Suprapubic skin (tissue), 4 donors: ENCODE data around the gene ACKR3. TPM values are rescaled to one million over a fixed set of nuclear protein-coding genes. Genes with fewer than 3 reads are reported as not detected.
A peak's percentile ranks its signal among the peaks of the same experiment; 100 is the strongest.

Source experiments
- DNase-seq, 2 donors: peaks; one replicate each; pipeline ENCODE4 v3.0.0-alpha.2; 2019; ENCODE audit warnings: low spot score in 2 of 2
- H3K27ac ChIP-seq: fragments of 200-600 bp; sonication (generic); one replicate; pipeline ENCODE4 v1.5.1; 2019
- H3K27me3 ChIP-seq: fragments of 200-600 bp; sonication (generic); one replicate; pipeline ENCODE4 v1.5.1; 2019
- H3K36me3 ChIP-seq: fragments of 200-600 bp; sonication (generic); one replicate; pipeline ENCODE4 v1.5.1; 2019
- H3K4me1 ChIP-seq: fragments of 200-600 bp; sonication (generic); one replicate; pipeline ENCODE4 v1.5.1; 2019
- H3K4me3 ChIP-seq: fragments of 200-600 bp; sonication (generic); one replicate; pipeline ENCODE4 v1.5.1; 2019; ENCODE audit warnings: mild to moderate bottlenecking
- H3K9me3 ChIP-seq: fragments of 200-600 bp; sonication (generic); one replicate; pipeline ENCODE4 v1.5.1; 2019
- CTCF ChIP-seq, 2 donors: fragments of 200-600 bp in 1 of 2; fragments of 450-650 bp in 1 of 2; sonication (generic) in 1 of 2; IDR thresholded peaks; one replicate each; pipeline ENCODE4 v1.5.1; 2016 to 2019; ENCODE audit warnings: antibody characterized with exemption in 2 of 2, mild to moderate bottlenecking in 1 of 2, moderate library complexity in 1 of 2
- EP300 ChIP-seq: sonication (generic); formaldehyde crosslinking; IDR thresholded peaks from one replicate; pipeline ENCODE4 v1.6.1; 2017; ENCODE audit warnings: antibody characterized with exemption
- POLR2A ChIP-seq, 2 donors: fragments of 450-650 bp; IDR thresholded peaks; one replicate each; pipeline ENCODE4 v1.6.1; 2017; ENCODE audit warnings: antibody characterized with exemption in 2 of 2, mild to moderate bottlenecking in 2 of 2, moderate library complexity in 2 of 2
- POLR2AphosphoS5 ChIP-seq, 3 donors: sonication (generic); formaldehyde crosslinking; IDR thresholded peaks; one replicate each; pipeline ENCODE4 v1.6.1; 2017; ENCODE audit warnings: antibody characterized with exemption in 3 of 3
- WGBS: methylation state at CpG from one replicate; pipeline ENCODE4 v1.1.5; 2018; 5-methylcytosine and 5-hydroxymethylcytosine counted together
- total RNA-seq, 4 donors: library from RNA; depleted of rRNA; stranded (reverse); fragments of >200 nt; gene quantifications; one replicate each; pipeline ENCODE4 v1.1.0, GENCODE V29; 2016

ACKR3 gene
- total RNA-seq, 4 donors from 2014 or later = 15.8 to 51.5 (median 34.9) TPM

DNA sequence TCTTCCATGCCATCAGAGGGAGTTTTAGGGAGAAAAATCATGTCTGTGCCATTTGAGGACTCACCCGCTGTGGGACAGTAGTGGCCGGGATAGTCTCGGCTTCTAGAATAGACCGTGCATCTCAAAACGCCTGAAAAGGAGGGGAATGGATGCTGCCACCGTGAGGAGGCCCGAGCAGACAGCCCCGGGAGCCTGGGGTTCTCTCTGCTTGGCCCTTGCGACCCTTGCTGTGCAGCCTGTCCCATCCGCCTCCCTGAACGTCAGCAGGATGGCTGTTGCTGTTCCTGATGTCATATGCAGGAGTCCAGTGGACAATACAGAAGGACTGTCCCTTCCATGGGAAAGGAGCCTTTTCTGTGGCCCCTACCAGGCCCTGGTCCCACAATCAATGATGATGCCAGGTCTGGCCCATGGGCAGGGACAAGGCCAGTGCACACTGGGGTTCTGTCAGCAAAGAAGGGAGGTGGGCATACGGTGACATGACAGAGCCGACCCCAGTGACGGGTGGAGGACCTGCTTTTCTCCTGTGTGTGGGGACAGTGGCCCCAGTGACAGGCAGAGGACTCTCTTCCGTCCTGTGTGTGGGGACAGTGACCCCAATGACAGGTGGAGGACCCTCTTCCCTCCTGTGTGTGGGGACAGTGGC, 58.8 kb downstream of the ACKR3 start:
- Histone ChIP-seq H3K27me3 (no peaks in the 10 kb centered on the region), H3K4me3 (no peak overlapping the region), H3K36me3 (no peaks in the 10 kb centered on the region), H3K4me1 (peaks cover 7% of the 10 kb centered on the region), H3K27ac (no peak overlapping the region), H3K9me3 (no peaks in the 10 kb centered on the region)
- 96% methylated on average over 13 of the region's 15 CpGs for WGBS
- DNase-seq = peak; percentile 56 to 71
- TF ChIP-seq POLR2A (IDR thresholded peaks at IDR 0.05) (no peak), POLR2AphosphoS5 (IDR thresholded peaks at IDR 0.05) (no peak), CTCF (IDR thresholded peaks at IDR 0.05) (no peak), EP300 (no peak)

DNA sequence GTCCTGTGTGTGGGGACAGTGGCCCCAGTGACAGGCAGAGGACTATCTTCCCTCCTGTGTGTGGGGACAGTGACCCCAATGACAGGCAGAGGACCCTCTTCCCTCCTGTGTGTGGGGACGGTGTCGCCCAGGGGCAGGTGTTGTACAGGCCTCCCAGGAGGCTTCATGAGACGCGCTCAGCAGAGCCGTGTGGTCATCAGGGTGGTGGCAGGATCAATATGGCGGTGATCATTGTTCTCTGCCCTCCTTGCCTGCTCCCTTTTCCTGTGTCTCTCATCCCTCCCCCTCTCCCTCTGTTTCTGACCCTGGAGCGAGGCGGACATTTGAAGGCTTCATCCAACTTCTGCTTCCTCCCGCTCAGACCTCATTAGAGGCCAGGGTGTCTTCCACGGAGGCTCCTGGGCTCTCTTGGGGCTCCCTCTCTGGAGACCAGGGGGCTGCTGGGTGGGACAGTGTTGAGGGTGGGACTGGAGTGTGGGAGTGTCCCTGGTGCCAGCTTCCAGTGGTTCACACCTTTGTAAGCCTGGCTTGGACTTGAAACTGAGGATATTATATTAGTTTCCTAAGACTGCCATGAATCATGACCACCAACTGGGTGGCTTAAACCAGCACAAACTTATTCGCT, 59.5 kb downstream of the ACKR3 start:
- H3K36me3 ChIP-seq = no peaks in the 10 kb centered on the region
- peak; percentile 41 to 43 for DNase-seq
- no peak overlapping the region for H3K4me3 ChIP-seq
- no peak overlapping the region for H3K27ac ChIP-seq
- no peaks in the 10 kb centered on the region for H3K27me3 ChIP-seq
- WGBS = over 99% methylated on average over 9 of the region's 11 CpGs
- TF ChIP-seq POLR2A (IDR thresholded peaks at IDR 0.05) = no peak
- TF ChIP-seq POLR2AphosphoS5 (IDR thresholded peaks at IDR 0.05) = no peak
- no peak for TF ChIP-seq EP300
- no peak for TF ChIP-seq CTCF (IDR thresholded peaks at IDR 0.05)
- peaks cover 7% of the 10 kb centered on the region for H3K4me1 ChIP-seq
- no peaks in the 10 kb centered on the region for H3K9me3 ChIP-seq

DNA sequence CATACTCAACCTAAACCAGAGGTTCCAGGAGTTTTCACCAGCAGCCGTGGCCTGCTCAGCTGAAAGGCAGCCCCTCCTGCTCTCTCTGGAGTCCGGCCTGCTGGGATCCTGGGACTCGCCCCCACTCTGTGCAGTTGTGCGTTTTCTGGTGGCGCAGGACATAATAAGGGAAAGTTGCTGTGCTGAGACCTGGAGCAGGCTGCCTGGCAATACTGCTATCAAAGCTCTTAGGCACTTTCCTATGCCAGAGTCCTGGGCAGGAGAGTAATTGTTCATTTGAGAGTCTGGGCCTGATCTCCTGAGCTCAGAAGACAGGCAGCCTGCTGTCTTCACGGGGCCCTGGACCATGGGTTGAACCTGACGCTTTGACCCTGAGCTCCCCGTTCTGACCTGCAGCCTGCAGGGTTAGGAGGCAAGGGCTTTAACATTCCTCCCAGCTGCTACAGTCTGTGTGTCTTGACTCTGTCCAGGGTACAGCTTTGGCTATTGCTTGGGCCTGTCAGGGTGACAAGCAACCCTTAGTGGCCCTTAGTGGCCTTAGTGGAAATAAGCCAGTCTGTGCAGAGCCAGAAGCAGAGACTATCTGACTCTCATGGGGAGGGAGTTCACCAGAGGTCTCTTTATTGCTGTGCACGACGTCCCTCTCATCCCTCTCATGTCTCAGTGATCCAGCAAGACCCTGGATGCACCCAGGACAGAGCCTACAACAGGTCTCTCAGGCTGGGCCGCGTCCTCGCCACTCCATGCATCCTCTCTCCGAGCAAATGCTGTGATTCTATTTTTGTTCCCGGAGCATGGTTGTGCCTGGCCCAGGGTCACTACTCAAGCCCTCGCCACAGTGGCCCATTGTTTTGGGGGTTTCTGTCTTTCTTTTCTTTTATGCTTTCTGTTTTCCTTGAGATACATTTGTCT, 60.6 kb downstream of the ACKR3 start:
- TF ChIP-seq CTCF (IDR thresholded peaks at IDR 0.05) (no peak), POLR2AphosphoS5 (IDR thresholded peaks at IDR 0.05) (no peak), POLR2A (IDR thresholded peaks at IDR 0.05) (no peak), EP300 (no peak)

DNA sequence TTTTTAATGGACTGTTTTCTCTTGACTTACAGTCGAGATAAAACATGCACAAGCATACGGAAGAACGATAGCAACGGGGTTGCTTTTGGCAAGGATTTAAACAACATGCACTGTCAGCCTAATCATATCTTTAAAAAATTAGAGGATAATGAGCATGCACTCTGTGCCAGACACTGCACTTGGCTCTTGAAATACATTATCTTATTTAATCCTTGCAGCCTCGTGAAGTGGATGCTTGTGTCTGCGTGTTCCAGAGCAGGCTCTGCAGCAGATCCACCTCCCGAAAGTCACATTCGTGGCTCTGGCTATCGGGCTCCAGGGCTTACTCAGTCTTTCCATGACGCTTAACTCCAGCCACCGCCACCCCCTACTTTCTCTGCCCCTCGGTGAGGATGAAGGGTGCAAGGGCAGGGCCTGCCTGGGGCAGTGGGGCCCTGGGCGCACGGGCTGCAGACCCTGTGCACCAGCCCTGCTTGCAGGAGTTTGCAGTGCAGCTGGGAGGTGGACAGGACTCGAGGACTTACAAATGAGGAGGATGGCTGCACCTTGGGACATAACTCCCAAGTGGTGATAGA, 61.7 kb downstream of the ACKR3 start:
- no peaks in the 10 kb centered on the region for H3K9me3 ChIP-seq
- no peak overlapping the region for H3K4me3 ChIP-seq
- H3K27me3 ChIP-seq = no peaks in the 10 kb centered on the region
- peak; percentile 50 to 61 for DNase-seq
- H3K36me3 ChIP-seq = no peaks in the 10 kb centered on the region
- TF ChIP-seq CTCF (IDR thresholded peaks at IDR 0.05) = no peak
- H3K27ac ChIP-seq = no peak overlapping the region
- 49% methylated on average over 13 of the region's 15 CpGs for WGBS
- H3K4me1 ChIP-seq = peaks cover 7% of the 10 kb centered on the region

More for the DNA sequence above, 60.6 kb downstream of the ACKR3 start:
- Histone ChIP-seq H3K27me3 (no peaks in the 10 kb centered on the region), H3K27ac (no peak overlapping the region), H3K4me3 (no peak overlapping the region), H3K9me3 (no peaks in the 10 kb centered on the region), H3K36me3 (no peaks in the 10 kb centered on the region), H3K4me1 (peaks cover 7% of the 10 kb centered on the region)
- 92% methylated on average over 13 of the region's 16 CpGs for WGBS
- peak; percentile 42 to 56 for DNase-seq
